ENCODE results near the gene ANGPTL1. TPM values are rescaled to one million over a fixed set of nuclear protein-coding genes. Genes with fewer than 3 reads are reported as not detected.

The ANGPTL1 gene
- total RNA-seq, 1 donor from 2014 or later: 11.5 TPM

DNA sequence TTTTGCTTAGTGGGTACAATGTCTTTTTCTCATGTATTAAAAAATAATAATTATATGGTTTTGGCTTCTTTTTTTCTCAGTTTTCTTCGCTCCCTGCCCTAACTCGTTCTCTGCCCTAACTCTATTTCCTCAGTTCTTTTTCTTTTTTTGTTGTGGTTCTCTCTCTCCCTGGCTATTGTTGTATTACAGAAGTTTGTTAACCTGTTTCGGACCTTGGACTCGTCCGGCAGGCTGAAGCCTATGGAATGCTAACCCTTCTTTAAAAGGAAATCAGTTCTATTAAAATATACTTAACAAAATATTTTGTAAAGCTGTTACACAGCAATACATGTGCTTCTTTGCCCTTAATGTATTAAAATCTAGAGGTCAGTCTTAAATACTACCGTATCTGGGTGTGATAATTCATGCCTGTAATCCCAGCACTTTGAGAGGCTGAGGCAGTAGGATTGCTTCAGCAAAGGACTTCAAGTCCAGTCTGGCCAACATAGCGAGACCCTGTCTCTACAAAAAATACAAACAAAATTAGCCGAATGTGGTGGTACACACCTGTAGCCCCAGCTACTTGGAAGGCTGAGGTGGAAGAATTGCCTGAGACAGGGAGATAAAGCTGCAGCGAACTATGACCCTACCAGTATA, 64.1 kb downstream of the ANGPTL1 start:
- intact Hi-C loops (cut with micrococcal nuclease): no loop called here

DNA sequence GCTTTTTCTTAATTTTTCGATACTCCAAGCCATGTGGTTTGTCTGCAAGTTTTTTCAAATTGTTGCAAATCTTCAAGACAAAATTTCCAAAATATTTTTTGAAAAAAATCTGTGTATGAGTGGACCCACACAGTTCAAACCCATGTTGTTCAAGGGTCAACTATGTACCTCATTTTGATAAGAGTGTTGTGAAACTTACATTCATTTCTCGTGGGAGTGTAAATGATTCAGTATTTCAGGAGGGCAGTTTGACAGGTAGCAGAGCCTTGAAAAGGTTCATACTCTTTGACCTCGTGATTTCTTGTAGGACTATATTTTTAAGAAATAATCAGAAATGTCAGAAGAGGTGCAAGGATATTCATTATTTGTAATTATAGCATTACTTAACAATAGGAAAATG, 68.0 kb downstream of the ANGPTL1 start:
- H3K9me3 ChIP-seq (replicated peaks): peaks cover 9% of the 10 kb centered on the region
- intact Hi-C loops (cut with micrococcal nuclease): no loop called here
- H3K4me3 ChIP-seq: no peak overlapping the region
- peaks cover 3% of the 10 kb centered on the region for H3K4me1 ChIP-seq
- H3K36me3 ChIP-seq: peaks cover 8% of the 10 kb centered on the region
- TF ChIP-seq, protein P1, sequence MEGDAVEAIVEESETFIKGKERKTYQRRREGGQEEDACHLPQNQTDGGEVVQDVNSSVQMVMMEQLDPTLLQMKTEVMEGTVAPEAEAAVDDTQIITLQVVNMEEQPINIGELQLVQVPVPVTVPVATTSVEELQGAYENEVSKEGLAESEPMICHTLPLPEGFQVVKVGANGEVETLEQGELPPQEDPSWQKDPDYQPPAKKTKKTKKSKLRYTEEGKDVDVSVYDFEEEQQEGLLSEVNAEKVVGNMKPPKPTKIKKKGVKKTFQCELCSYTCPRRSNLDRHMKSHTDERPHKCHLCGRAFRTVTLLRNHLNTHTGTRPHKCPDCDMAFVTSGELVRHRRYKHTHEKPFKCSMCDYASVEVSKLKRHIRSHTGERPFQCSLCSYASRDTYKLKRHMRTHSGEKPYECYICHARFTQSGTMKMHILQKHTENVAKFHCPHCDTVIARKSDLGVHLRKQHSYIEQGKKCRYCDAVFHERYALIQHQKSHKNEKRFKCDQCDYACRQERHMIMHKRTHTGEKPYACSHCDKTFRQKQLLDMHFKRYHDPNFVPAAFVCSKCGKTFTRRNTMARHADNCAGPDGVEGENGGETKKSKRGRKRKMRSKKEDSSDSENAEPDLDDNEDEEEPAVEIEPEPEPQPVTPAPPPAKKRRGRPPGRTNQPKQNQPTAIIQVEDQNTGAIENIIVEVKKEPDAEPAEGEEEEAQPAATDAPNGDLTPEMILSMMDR (IDR thresholded peaks at IDR 0.05; ENCODE audit: borderline replicate concordance): no peak
- no peak overlapping the region for H3K27ac ChIP-seq (replicated peaks)
- no peaks in the 10 kb centered on the region for H3K27me3 ChIP-seq (ENCODE audit: low read depth)
- DNase-seq: no peak

More for the DNA sequence above, 64.1 kb downstream of the ANGPTL1 start:
- H3K36me3 ChIP-seq: no peaks in the 10 kb centered on the region
- H3K9me3 ChIP-seq (replicated peaks): no peaks in the 10 kb centered on the region
- H3K27ac ChIP-seq (replicated peaks): no peak overlapping the region
- DNase-seq: no peak
- no peak overlapping the region for H3K4me3 ChIP-seq
- no peaks in the 10 kb centered on the region for H3K27me3 ChIP-seq (ENCODE audit: low read depth)
- H3K4me1 ChIP-seq: peaks cover 3% of the 10 kb centered on the region
- TF ChIP-seq, protein P1 (IDR thresholded peaks at IDR 0.05; ENCODE audit: borderline replicate concordance): no peak

Other genes with a start within 250 kb of the ANGPTL1 start
- 7.5 TPM for gene RALGPS2, start 145.8 kb downstream of the ANGPTL1 start, total RNA-seq
- 53.8 TPM for gene FAM20B, start 154.8 kb upstream of the ANGPTL1 start, total RNA-seq
- 9.6 TPM for gene TOR3A, start 211.0 kb upstream of the ANGPTL1 start, total RNA-seq

Data from left ventricle myocardium inferior (tissue), 1 donor.